ENCODE measurements around the gene SIRT6. TPM values are rescaled to one million over a fixed set of nuclear protein-coding genes. Genes with fewer than 3 reads are reported as not detected.
A peak's percentile ranks its signal among the peaks of the same experiment; 100 is the strongest.

SIRT6 gene
- total and polyA plus RNA-seq, 2 of the 4 experiments (the other 2 are of a cell fraction) = 3.9 to 25.3 TPM

- Histone ChIP-seq H2BK120ac (ENCODE audit: low read depth, low read length) (no peak overlapping the region), H3K4me3 (ENCODE audit: insufficient read depth, low read depth, low read length) (no peak overlapping the region), H4K91ac (ENCODE audit: insufficient read depth, low read depth, low read length) (no peak overlapping the region), H3K4ac (ENCODE audit: low read depth, low read length) (no peak overlapping the region), H3K9me1 (ENCODE audit: insufficient read depth, low read length) (no peaks in the 10 kb centered on the region), H2AK5ac (ENCODE audit: low read depth, low read length) (no peak overlapping the region), H3K36me3 (ENCODE audit: control insufficient read depth, insufficient read depth, low read length) (no peaks in the 10 kb centered on the region), H4K8ac (ENCODE audit: low read depth in 2 of 2, low read length in 2 of 2) (no peak overlapping the region), H3K18ac (ENCODE audit: low read depth, low read length) (no peak overlapping the region), H3K4me2 (ENCODE audit: low read depth, low read length) (no peak overlapping the region), H2AFZ (replicated peaks; ENCODE audit: low read length, poor library complexity) (peak overlapping the region; percentile 32), H4K20me1 (ENCODE audit: insufficient read depth, low read length) (no peaks in the 10 kb centered on the region; the same call in 1 of the 2 replicates), H4K5ac (ENCODE audit: low read depth, low read length) (no peak overlapping the region), H3K14ac (replicated peaks; ENCODE audit: low read depth, low read length) (no peak overlapping the region), H3K4me1 (ENCODE audit: control insufficient read depth, insufficient read depth, low read length) (no peaks in the 10 kb centered on the region), H2BK15ac (ENCODE audit: low read depth, low read length) (no peak overlapping the region), H2BK5ac (ENCODE audit: low read depth, low read length, poor library complexity, severe bottlenecking) (no peak overlapping the region), H2AK9ac (replicated peaks; ENCODE audit: low read depth, low read length, poor library complexity) (no peak overlapping the region), H3K56ac (ENCODE audit: extremely low read depth, insufficient read depth, low read length) (no peak overlapping the region), H3K27me3 (ENCODE audit: control insufficient read depth, insufficient read depth, low read length) (peaks cover 62% of the 10 kb centered on the region), H3K79me1 (ENCODE audit: low read depth in 1 of 2, low read length in 2 of 2) (no peaks in the 10 kb centered on the region), H2BK20ac (ENCODE audit: low read depth, low read length) (no peak overlapping the region), H3K9me3 (ENCODE audit: control insufficient read depth, insufficient read depth, low read length) (no peaks in the 10 kb centered on the region), H3K23ac (ENCODE audit: low read depth, low read length) (no peak overlapping the region), H3K27ac (ENCODE audit: insufficient read depth, low read length) (no peak overlapping the region), H3K9ac (ENCODE audit: low read depth, low read length) (no peak overlapping the region)
- ChIA-PET CTCF (no interaction called here), POLR2A (ENCODE audit: unreplicated experiment) (no interaction called here)
- WGBS, 2 experiments (ENCODE audit: extremely low coverage in 2 of 2, insufficient read length in 1 of 2) = 28% methylated on average over 31 of the region's 70 CpGs; no CpG with 5 or more reads in 1 of the 2 experiments
- dilution Hi-C loops (cut with HindIII; ENCODE audit: low sequenced_read_pairs, unreplicated experiment) = no loop called here
- in situ Hi-C loops (cut with MboI; ENCODE audit: low sequenced_read_pairs) = no loop called here
- BruUV-seq (replicated peaks) = no TSS peak
- ATAC-seq (ENCODE audit: low read depth) = no peak
- TF ChIP-seq CTCF (conservative IDR thresholded peaks at IDR 0.05; ENCODE audit: low read depth, low read length) (no peak), MAFK (IDR thresholded peaks at IDR 0.05; ENCODE audit: low read depth, low read length) (no peak), CEBPB (IDR thresholded peaks at IDR 0.05; ENCODE audit: low read depth, low read length) (no peak), SMC3 (IDR thresholded peaks at IDR 0.05; ENCODE audit: low read depth, low read length) (no peak), POLR2A (IDR thresholded peaks at IDR 0.05; ENCODE audit: low read depth, low read length) (no peak), NFE2L2 (IDR thresholded peaks at IDR 0.05; ENCODE audit: low read depth, low read length) (no peak), USF2 (IDR thresholded peaks at IDR 0.05; ENCODE audit: low read depth, low read length) (no peak), MXI1 (IDR thresholded peaks at IDR 0.05; ENCODE audit: borderline replicate concordance, low read depth, low read length) (no peak), MAZ (IDR thresholded peaks at IDR 0.05; ENCODE audit: borderline replicate concordance, low read depth, low read length) (no peak), RCOR1 (IDR thresholded peaks at IDR 0.05; ENCODE audit: insufficient replicate concordance, low read length) (no peak), BHLHE40 (IDR thresholded peaks at IDR 0.05; ENCODE audit: low read depth, low read length) (no peak), RAD21 (IDR thresholded peaks at IDR 0.05; ENCODE audit: low read length) (no peak), FOS (IDR thresholded peaks at IDR 0.05; ENCODE audit: low read depth, low read length) (no peak)
- intact Hi-C loops (cut with micrococcal nuclease) = loop anchor here (1.0 kb wide), 1 partner anchor 17 kb away; no protein-coding TSS in a partner anchor
- no peak for DNase-seq
These were observed 15.5 kb upstream of the SIRT6 start for GRCh38 chr19:4197625-4198466.
